Measurements from ENCODE around the gene MED15. TPM values are rescaled to one million over a fixed set of nuclear protein-coding genes. Genes with fewer than 3 reads are reported as not detected.

The MED15 gene
- total and polyA plus RNA-seq, 2 of the 4 experiments (the other 2 are of a cell fraction), result 19.0 to 68.8 TPM

- no TSS peak for BruUV-seq (replicated peaks)
- dilution Hi-C loops (cut with HindIII; ENCODE audit: low sequenced_read_pairs, unreplicated experiment), result no loop called here
- Histone ChIP-seq H4K91ac (ENCODE audit: insufficient read depth, low read depth, low read length) (no peak overlapping the region), H3K27me3 (ENCODE audit: control insufficient read depth, insufficient read depth, low read length) (no peaks in the 10 kb centered on the region), H3K23ac (ENCODE audit: low read depth, low read length) (no peak overlapping the region), H3K9me3 (ENCODE audit: control insufficient read depth, insufficient read depth, low read length) (no peaks in the 10 kb centered on the region), H2BK15ac (ENCODE audit: low read depth, low read length) (no peak overlapping the region), H2BK20ac (ENCODE audit: low read depth, low read length) (no peak overlapping the region), H3K4me1 (ENCODE audit: control insufficient read depth, insufficient read depth, low read length) (no peaks in the 10 kb centered on the region), H3K27ac (ENCODE audit: insufficient read depth, low read length) (no peak overlapping the region), H4K8ac (ENCODE audit: low read depth in 2 of 2, low read length in 2 of 2) (no peak overlapping the region), H2AK5ac (ENCODE audit: low read depth, low read length) (no peak overlapping the region), H4K20me1 (ENCODE audit: insufficient read depth, low read length) (no peaks in the 10 kb centered on the region; the same call in 1 of the 2 replicates), H3K9ac (ENCODE audit: low read depth, low read length) (no peak overlapping the region), H2BK5ac (ENCODE audit: low read depth, low read length, poor library complexity, severe bottlenecking) (no peak overlapping the region), H3K4ac (ENCODE audit: low read depth, low read length) (no peak overlapping the region), H3K79me1 (ENCODE audit: low read depth in 1 of 2, low read length in 2 of 2) (peaks cover 0 to 5% of the 10 kb centered on the region in 2 experiments; a peak in 1 of 4 replicates), H3K14ac (replicated peaks; ENCODE audit: low read depth, low read length) (no peak overlapping the region), H3K4me2 (ENCODE audit: low read depth, low read length) (no peak overlapping the region), H2AFZ (replicated peaks; ENCODE audit: low read length, poor library complexity) (peak overlapping the region; percentile 52), H2BK120ac (ENCODE audit: low read depth, low read length) (no peak overlapping the region), H3K4me3 (ENCODE audit: insufficient read depth, low read depth, low read length) (no peak overlapping the region), H3K9me1 (ENCODE audit: insufficient read depth, low read length) (peaks cover 16% of the 10 kb centered on the region), H3K56ac (ENCODE audit: extremely low read depth, insufficient read depth, low read length) (no peak overlapping the region), H2AK9ac (replicated peaks; ENCODE audit: low read depth, low read length, poor library complexity) (no peak overlapping the region), H3K18ac (ENCODE audit: low read depth, low read length) (no peak overlapping the region), H4K5ac (ENCODE audit: low read depth, low read length) (no peak overlapping the region), H3K36me3 (ENCODE audit: control insufficient read depth, insufficient read depth, low read length) (peaks cover 45% of the 10 kb centered on the region)
- ATAC-seq (ENCODE audit: low read depth) (no peak), DNase-seq (no peak)
- POLR2A ChIA-PET (ENCODE audit: unreplicated experiment), result no interaction called here
- CTCF ChIA-PET, result interaction anchor here (1.2 kb wide), 1 partner anchor 13 kb away, joined by 3 read pairs; no protein-coding TSS in a partner anchor
- intact Hi-C loops (cut with micrococcal nuclease), result no loop called here
- 96% methylated on average over 3 of the region's 6 CpGs; no CpG with 5 or more reads in 1 of the 2 experiments for WGBS, 2 experiments (ENCODE audit: extremely low coverage in 2 of 2, insufficient read length in 1 of 2)
- in situ Hi-C loops (cut with MboI; ENCODE audit: low sequenced_read_pairs), result loop anchor here (10.0 kb wide), 1 partner anchor 54 kb away; no protein-coding TSS in a partner anchor
- TF ChIP-seq FOS (IDR thresholded peaks at IDR 0.05; ENCODE audit: low read depth, low read length), result no peak
- no peak for TF ChIP-seq RFX5 (IDR thresholded peaks at IDR 0.05; ENCODE audit: low read depth, low read length)
- no peak for TF ChIP-seq NFE2L2 (IDR thresholded peaks at IDR 0.05; ENCODE audit: low read depth, low read length)
- TF ChIP-seq MAZ (IDR thresholded peaks at IDR 0.05; ENCODE audit: borderline replicate concordance, low read depth, low read length), result no peak
- TF ChIP-seq USF2 (IDR thresholded peaks at IDR 0.05; ENCODE audit: low read depth, low read length), result no peak
- TF ChIP-seq POLR2A (IDR thresholded peaks at IDR 0.05; ENCODE audit: low read depth, low read length), result no peak
- no peak for TF ChIP-seq MAFK (IDR thresholded peaks at IDR 0.05; ENCODE audit: low read depth, low read length)
- TF ChIP-seq MXI1 (IDR thresholded peaks at IDR 0.05; ENCODE audit: borderline replicate concordance, low read depth, low read length), result no peak
- no peak for TF ChIP-seq ELK1 (IDR thresholded peaks at IDR 0.05; ENCODE audit: borderline replicate concordance, low read depth, low read length)
- TF ChIP-seq CEBPB (IDR thresholded peaks at IDR 0.05; ENCODE audit: low read depth, low read length), result no peak
- TF ChIP-seq CHD1 (IDR thresholded peaks at IDR 0.05; ENCODE audit: low read depth, low read length), result no peak
- no peak for TF ChIP-seq BHLHE40 (IDR thresholded peaks at IDR 0.05; ENCODE audit: low read depth, low read length)
- no peak for TF ChIP-seq RAD21 (IDR thresholded peaks at IDR 0.05; ENCODE audit: low read length)
- TF ChIP-seq SMC3 (IDR thresholded peaks at IDR 0.05; ENCODE audit: low read depth, low read length), result no peak
- TF ChIP-seq CTCF (conservative IDR thresholded peaks at IDR 0.05; ENCODE audit: low read depth, low read length), result no peak
These were observed 38.1 kb upstream of the MED15 start for GRCh38 chr22:20469110-20469868.

Data from IMR-90 (cell line).